ENCODE measurements around the gene HTR2B.
"Not testable (repeated sequence)": the region's sequence is repeated elsewhere in the genome, so short reads cannot be mapped to it uniquely, and the experiment has no call there.

Gene HTR2B

GRCh38 chr2:231133365-231134099, 8.7 kb upstream of the HTR2B start:
- DNase-seq (ENCODE audit: low spot score) = no peak

GRCh38 chr2:231132129-231132528, 7.3 kb upstream of the HTR2B start:
- DNase-seq (ENCODE audit: low spot score) = no peak

GRCh38 chr2:231130336-231131056, 5.7 kb upstream of the HTR2B start:
- no peak for DNase-seq (ENCODE audit: low spot score)

GRCh38 chr2:231129216-231129615, 4.4 kb upstream of the HTR2B start:
- no peak for DNase-seq (ENCODE audit: low spot score)

- DNase-seq (ENCODE audit: low spot score) = no peak
These were observed 3.7 kb upstream of the HTR2B start for GRCh38 chr2:231128541-231128940.

- no peak for DNase-seq (ENCODE audit: low spot score)
These were observed 3.1 kb upstream of the HTR2B start for GRCh38 chr2:231127936-231128335.

- DNase-seq (ENCODE audit: low spot score) = no peak
These were observed 2.6 kb upstream of the HTR2B start for GRCh38 chr2:231127480-231127879.

- no peak for DNase-seq (ENCODE audit: low spot score)
These were observed 1.3 kb upstream of the HTR2B start for GRCh38 chr2:231126123-231126522.

- DNase-seq (ENCODE audit: low spot score) = no peak
These were observed 1.4 kb downstream of the HTR2B start for GRCh38 chr2:231123362-231123898.

- no peak for DNase-seq (ENCODE audit: low spot score)
These were observed 6.3 kb downstream of the HTR2B start for GRCh38 chr2:231118614-231118942.

- DNase-seq (ENCODE audit: low spot score) = no peak
These were observed 6.8 kb downstream of the HTR2B start for GRCh38 chr2:231117922-231118613.

GRCh38 chr2:231117148-231117547, 7.7 kb downstream of the HTR2B start:
- no peak for DNase-seq (ENCODE audit: low spot score)

- no peak for DNase-seq (ENCODE audit: low spot score)
These were observed 9.2 kb downstream of the HTR2B start for GRCh38 chr2:231115651-231116050.

GRCh38 chr2:231113489-231113888, 11.4 kb downstream of the HTR2B start:
- DNase-seq (ENCODE audit: low spot score) = no peak

GRCh38 chr2:231111987-231112386, 12.9 kb downstream of the HTR2B start:
- DNase-seq (ENCODE audit: low spot score) = no peak

- DNase-seq (ENCODE audit: low spot score) = no peak
These were observed 14.3 kb downstream of the HTR2B start for GRCh38 chr2:231110551-231110950.

- DNase-seq (ENCODE audit: low spot score) = peak; percentile 69
These were observed 20.6 kb downstream of the HTR2B start for GRCh38 chr2:231104115-231104713.

- DNase-seq (ENCODE audit: low spot score) = no peak
These were observed 22.1 kb downstream of the HTR2B start for GRCh38 chr2:231102772-231103171.

- DNase-seq (ENCODE audit: low spot score) = no peak
These were observed 23.9 kb downstream of the HTR2B start for GRCh38 chr2:231100990-231101389.

- DNase-seq (ENCODE audit: low spot score) = not testable (repeated sequence)
These were observed 24.5 kb downstream of the HTR2B start for GRCh38 chr2:231100321-231100720.

GRCh38 chr2:231099918-231100317, 24.9 kb downstream of the HTR2B start:
- no peak for DNase-seq (ENCODE audit: low spot score)

GRCh38 chr2:231094736-231095346, 30.0 kb downstream of the HTR2B start:
- DNase-seq (ENCODE audit: low spot score) = no peak
